ENCODE data around the gene PRSS16.

Gene PRSS16

GRCh38 chr6:27283279-27283678 is 35.8 kb downstream of the PRSS16 start:
- TF ChIP-seq CTCF (IDR thresholded peaks at IDR 0.05; ENCODE audit: insufficient read depth, low read depth, low read length, missing control alignments) = no peak
- DNase-seq (ENCODE audit: low read depth) = no peak
- H3K4me3 ChIP-seq (ENCODE audit: low read length) = no peak overlapping the region

- TF ChIP-seq CTCF (IDR thresholded peaks at IDR 0.05; ENCODE audit: insufficient read depth, low read depth, low read length, missing control alignments) = no peak
- no peak overlapping the region for H3K4me3 ChIP-seq (ENCODE audit: low read length)
- no peak for DNase-seq (ENCODE audit: low read depth)
These were observed 38.6 kb downstream of the PRSS16 start for GRCh38 chr6:27286141-27286540.

GRCh38 chr6:27287751-27288135 is 40.2 kb downstream of the PRSS16 start:
- TF ChIP-seq CTCF (IDR thresholded peaks at IDR 0.05; ENCODE audit: insufficient read depth, low read depth, low read length, missing control alignments) = no peak
- H3K4me3 ChIP-seq (ENCODE audit: low read length) = peak overlapping the region; percentile 47
- DNase-seq (ENCODE audit: low read depth) = no peak

- peak overlapping the region; percentile 47 for H3K4me3 ChIP-seq (ENCODE audit: low read length)
- TF ChIP-seq CTCF (IDR thresholded peaks at IDR 0.05; ENCODE audit: insufficient read depth, low read depth, low read length, missing control alignments) = no peak
- no peak for DNase-seq (ENCODE audit: low read depth)
These were observed 40.9 kb downstream of the PRSS16 start for GRCh38 chr6:27288136-27289044.

- no peak for TF ChIP-seq CTCF (IDR thresholded peaks at IDR 0.05; ENCODE audit: insufficient read depth, low read depth, low read length, missing control alignments)
- peak overlapping the region; percentile 34 for H3K4me3 ChIP-seq (ENCODE audit: low read length)
These were observed 42.8 kb downstream of the PRSS16 start for GRCh38 chr6:27290065-27290849.

GRCh38 chr6:27290850-27291208 is 43.3 kb downstream of the PRSS16 start:
- TF ChIP-seq CTCF (IDR thresholded peaks at IDR 0.05; ENCODE audit: insufficient read depth, low read depth, low read length, missing control alignments) = no peak
- DNase-seq (ENCODE audit: low read depth) = no peak
- H3K4me3 ChIP-seq (ENCODE audit: low read length) = peak overlapping the region; percentile 34

More at GRCh38 chr6:27290065-27290849, 42.8 kb downstream of the PRSS16 start:
- peak; percentile 73 for DNase-seq (ENCODE audit: low read depth)

All from epithelial cell of esophagus (primary cell).